IMR-90 (cell line): Measurements from ENCODE around the gene CST7. TPM values are rescaled to one million over a fixed set of nuclear protein-coding genes. Genes with fewer than 3 reads are reported as not detected.
"Not testable (repeated sequence)": the region's sequence is repeated elsewhere in the genome, so short reads cannot be mapped to it uniquely, and the experiment has no call there.

Experiments used
- ATAC-seq: fragments of 200-7000 bp; cut with Tn5 transposase; 2 replicates; pipeline ENCODE4 v1.9.1; 2020; ENCODE audit warnings: low read depth, mild to moderate bottlenecking, moderate library complexity
- BruUV-seq: library from RNA; stranded (reverse); fragments of 400-500 nt; replicated peaks from 2 replicates; lab custom pipeline; 2021; lab: Mats Ljungman, UMichigan
- CTCF ChIA-PET: fragments of 300-600 bp; formaldehyde crosslinking; extraction: SDS; loops from one replicate; lab custom pipeline; 2021; ENCODE audit warnings: antibody characterized with exemption; lab: Yijun Ruan, JAX
- POLR2A ChIA-PET: fragments of 300-600 bp; sonication (Branson Sonifier 250); formaldehyde crosslinking; loops from one replicate; lab custom pipeline; 2022; ENCODE audit warnings: antibody characterized with exemption; ENCODE audit not compliant: unreplicated experiment; lab: Charles Lee
- DNase-seq: peaks from one replicate; pipeline ENCODE4 v3.0.0; 2013
- H2AFZ ChIP-seq: replicated peaks from 2 replicates; pipeline ENCODE3; 2013; ENCODE audit warnings: low read length, mild to moderate bottlenecking; ENCODE audit not compliant: poor library complexity
- H2AK5ac ChIP-seq: 2 replicates; pipeline ENCODE4 v1.6.1; 2013; ENCODE audit warnings: low read depth, low read length, inconsistent platforms
- H2AK9ac ChIP-seq: replicated peaks from 2 replicates; pipeline ENCODE3; 2013; ENCODE audit warnings: mild to moderate bottlenecking, low read depth, low read length, moderate library complexity; ENCODE audit not compliant: poor library complexity
- H2BK120ac ChIP-seq: 2 replicates; pipeline ENCODE4 v1.6.1; 2013; ENCODE audit warnings: low read depth, low read length, inconsistent platforms
- H2BK15ac ChIP-seq: 3 replicates; pipeline ENCODE4 v1.6.1; 2013; ENCODE audit warnings: low read depth, low read length, inconsistent platforms
- H2BK20ac ChIP-seq: 2 replicates; pipeline ENCODE4 v1.6.1; 2013; ENCODE audit warnings: low read depth, mild to moderate bottlenecking, inconsistent platforms, low read length, moderate library complexity
- H2BK5ac ChIP-seq: 2 replicates; pipeline ENCODE4 v1.6.1; 2013; ENCODE audit warnings: mild to moderate bottlenecking, low read depth, low read length, inconsistent platforms; ENCODE audit not compliant: poor library complexity, severe bottlenecking
- H3K14ac ChIP-seq: replicated peaks from 2 replicates; pipeline ENCODE4 v1.6.1; 2013; ENCODE audit warnings: low read depth, low read length, inconsistent platforms
- H3K18ac ChIP-seq: 2 replicates; pipeline ENCODE4 v1.6.1; 2013; ENCODE audit warnings: low read depth, low read length, control low read depth
- H3K23ac ChIP-seq: 2 replicates; pipeline ENCODE4 v1.6.1; 2013; ENCODE audit warnings: low read depth, low read length, inconsistent platforms
- H3K27ac ChIP-seq: 2 replicates; pipeline ENCODE4 v1.5.1; 2013; ENCODE audit warnings: mild to moderate bottlenecking, control low read depth, low read length; ENCODE audit not compliant: insufficient read depth
- H3K27me3 ChIP-seq: 2 replicates; pipeline ENCODE4 v1.6.1; 2013; ENCODE audit warnings: low read length; ENCODE audit not compliant: control insufficient read depth, insufficient read depth
- H3K36me3 ChIP-seq: 2 replicates; pipeline ENCODE4 v1.6.1; 2013; ENCODE audit warnings: low read length, mixed read lengths; ENCODE audit not compliant: control insufficient read depth, insufficient read depth
- H3K4ac ChIP-seq: 2 replicates; pipeline ENCODE4 v1.6.1; 2013; ENCODE audit warnings: low read depth, low read length, inconsistent platforms
- H3K4me1 ChIP-seq: 2 replicates; pipeline ENCODE4 v1.6.1; 2013; ENCODE audit warnings: low read length, mixed read lengths; ENCODE audit not compliant: control insufficient read depth, insufficient read depth
- H3K4me2 ChIP-seq: 2 replicates; pipeline ENCODE4 v1.6.1; 2013; ENCODE audit warnings: low read depth, mild to moderate bottlenecking, control low read depth, low read length, moderate library complexity
- H3K4me3 ChIP-seq: 2 replicates; pipeline ENCODE4 v1.5.1; 2013; ENCODE audit warnings: low read depth, mild to moderate bottlenecking, control low read depth, low read length, moderate library complexity; ENCODE audit not compliant: insufficient read depth
- H3K56ac ChIP-seq: 2 replicates; pipeline ENCODE4 v1.6.1; 2013; ENCODE audit warnings: low read length, inconsistent platforms; ENCODE audit not compliant: insufficient read depth; ENCODE audit errors: extremely low read depth
- H3K79me1 ChIP-seq, 2 experiments: 2 replicates each; pipeline ENCODE4 v1.6.1; 2013; ENCODE audit warnings: low read length in 2 of 2, inconsistent platforms in 1 of 2, low read depth in 1 of 2
- H3K9ac ChIP-seq: 2 replicates; pipeline ENCODE4 v1.6.1; 2013; ENCODE audit warnings: low read depth, low read length, control low read depth
- H3K9me1 ChIP-seq: 2 replicates; pipeline ENCODE4 v1.6.1; 2013; ENCODE audit warnings: low read length, inconsistent platforms; ENCODE audit not compliant: insufficient read depth
- H3K9me3 ChIP-seq: 2 replicates; pipeline ENCODE4 v1.6.1; 2013; ENCODE audit warnings: low read length; ENCODE audit not compliant: control insufficient read depth, insufficient read depth
- H4K20me1 ChIP-seq: 2 replicates; pipeline ENCODE4 v1.6.1; 2013; ENCODE audit warnings: low read length, inconsistent platforms; ENCODE audit not compliant: insufficient read depth
- H4K5ac ChIP-seq: 2 replicates; pipeline ENCODE4 v1.6.1; 2013; ENCODE audit warnings: mild to moderate bottlenecking, low read depth, low read length, control low read depth
- H4K8ac ChIP-seq, 2 experiments: 2 replicates each; pipeline ENCODE4 v1.6.1; 2013; ENCODE audit warnings: low read depth in 2 of 2, low read length in 2 of 2, control low read depth in 1 of 2, inconsistent platforms in 1 of 2
- H4K91ac ChIP-seq: 2 replicates; pipeline ENCODE4 v1.6.1; 2013; ENCODE audit warnings: low read depth, low read length, inconsistent platforms; ENCODE audit not compliant: insufficient read depth
- BHLHE40 ChIP-seq: fragments of 150-350 bp; IDR thresholded peaks from 2 replicates; pipeline ENCODE4 v1.6.1; 2016; ENCODE audit warnings: mild to moderate bottlenecking, low read depth, low read length
- CHD1 ChIP-seq: IDR thresholded peaks from 2 replicates; pipeline ENCODE4 v1.6.1; 2012; ENCODE audit warnings: low read depth, low read length, improper control_type of control experiment
- MAZ ChIP-seq: IDR thresholded peaks from 2 replicates; pipeline ENCODE4 v1.6.1; 2012; ENCODE audit warnings: low read depth, mild to moderate bottlenecking, low read length, improper control_type of control experiment, moderate library complexity, borderline replicate concordance
- WGBS, 2 experiments: methylation state at CpG; one replicate each; pipeline versions ENCODE4 v1.1.5 to v1.1.7; 2013; ENCODE audit warnings: missing lambda C conversion rate in 2 of 2; ENCODE audit not compliant: insufficient read length in 1 of 2; ENCODE audit errors: extremely low coverage in 2 of 2; 5-methylcytosine and 5-hydroxymethylcytosine counted together
- dilution Hi-C: fragments of 300-500 bp; cut with HindIII; formaldehyde crosslinking; loops from one replicate; pipeline ENCODE4 v1.14.3; 2018; ENCODE audit warnings: low sequenced_read_pairs; ENCODE audit not compliant: unreplicated experiment
- in situ Hi-C: fragments of 300-500 bp; cut with MboI; formaldehyde crosslinking; loops from 3 replicates; pipeline ENCODE4 v1.14.3; 2019; ENCODE audit warnings: low sequenced_read_pairs, inconsistent platforms, mixed read lengths
- intact Hi-C: fragments of 100-400 bp; cut with micrococcal nuclease; formaldehyde crosslinking; loops from 2 replicates; pipeline ENCODE4 v1.10.0; 2022
- polyA plus RNA-seq, 3 experiments: library from polyadenylated mRNA; depleted of rRNA; stranded (reverse); fragments of >200 nt; gene quantifications; 2 replicates each; pipeline ENCODE4 v1.2.3, GENCODE V29; 2012; ENCODE audit warnings: low replicate concordance in 1 of 3
- total RNA-seq: library from RNA; depleted of rRNA; stranded (reverse); fragments of >200 nt; gene quantifications from 2 replicates; pipeline ENCODE4 v1.2.3, GENCODE V29; 2012

Gene CST7
- total and polyA plus RNA-seq, 2 of the 4 experiments (the other 2 are of a cell fraction): not detected

DNA sequence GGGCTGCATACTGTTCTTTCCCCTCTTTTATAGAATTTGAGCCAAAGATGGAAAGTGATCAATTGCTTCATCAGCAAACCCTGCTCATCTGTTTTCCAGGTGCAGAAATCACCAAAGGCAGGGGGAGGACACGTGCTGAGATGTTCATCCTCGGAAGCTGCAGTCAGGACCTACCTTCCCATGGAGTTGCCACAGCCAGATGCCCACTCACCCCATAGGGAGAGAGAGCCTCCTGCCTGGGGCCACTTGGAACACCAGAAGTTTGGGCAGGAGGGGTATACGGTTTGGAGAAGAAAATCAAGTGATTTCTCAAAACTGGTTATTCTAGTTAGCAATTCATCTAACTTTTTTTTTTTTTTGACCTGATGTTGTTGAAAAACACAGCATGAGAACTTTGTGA lies 5.3 kb upstream of the CST7 start:
- H4K91ac ChIP-seq: no peak overlapping the region
- no CpG with 5 or more reads among the region's 3 CpGs for WGBS, 2 experiments
- ATAC-seq: no peak
- in situ Hi-C loops (no loop called here), dilution Hi-C loops (no loop called here), intact Hi-C loops (no loop called here)
- TF ChIP-seq CHD1: no peak
- no peak for TF ChIP-seq BHLHE40
- no peak for TF ChIP-seq MAZ
- H4K20me1 ChIP-seq: no peaks in the 10 kb centered on the region
- no peak overlapping the region for H3K4me3 ChIP-seq
- H2BK120ac ChIP-seq: no peak overlapping the region
- no peak overlapping the region for H3K4ac ChIP-seq
- no peak overlapping the region for H4K5ac ChIP-seq
- no peak overlapping the region for H3K27ac ChIP-seq
- no peaks in the 10 kb centered on the region for H3K9me3 ChIP-seq
- H2AK9ac ChIP-seq: no peak overlapping the region
- H2AK5ac ChIP-seq: no peak overlapping the region
- no peak overlapping the region for H2AFZ ChIP-seq
- no peaks in the 10 kb centered on the region for H3K9me1 ChIP-seq
- H3K27me3 ChIP-seq: peaks cover 2% of the 10 kb centered on the region
- no TSS peak for BruUV-seq
- no peaks in the 10 kb centered on the region for H3K79me1 ChIP-seq
- H3K23ac ChIP-seq: no peak overlapping the region
- no peak overlapping the region for H2BK20ac ChIP-seq
- ChIA-PET CTCF (no interaction called here), POLR2A (no interaction called here)
- H3K4me2 ChIP-seq: no peak overlapping the region
- DNase-seq: no peak
- no peak overlapping the region for H3K9ac ChIP-seq
- no peaks in the 10 kb centered on the region for H3K4me1 ChIP-seq
- H3K36me3 ChIP-seq: no peaks in the 10 kb centered on the region
- no peak overlapping the region for H4K8ac ChIP-seq
- H3K56ac ChIP-seq: no peak overlapping the region
- no peak overlapping the region for H3K18ac ChIP-seq
- no peak overlapping the region for H2BK15ac ChIP-seq
- no peak overlapping the region for H3K14ac ChIP-seq
- no peak overlapping the region for H2BK5ac ChIP-seq

DNA sequence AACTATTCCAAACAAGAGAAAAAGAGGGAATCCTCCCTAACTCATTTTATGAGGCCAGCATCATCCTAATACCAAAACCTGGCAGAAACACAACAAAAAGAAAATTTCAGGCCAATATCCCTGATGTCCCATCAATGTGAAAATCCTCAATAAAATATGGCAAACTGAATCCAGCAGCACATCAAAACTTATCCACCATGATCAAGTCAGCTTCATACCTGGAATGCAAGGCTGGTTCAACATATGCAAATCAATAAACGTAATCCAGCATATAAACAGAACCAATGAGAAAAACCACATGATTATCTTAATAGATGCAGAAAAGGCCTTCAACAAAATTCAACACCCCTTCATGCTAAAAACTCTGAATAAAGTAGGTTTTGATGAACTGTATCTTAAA lies 2.7 kb upstream of the CST7 start:
- H3K79me1 ChIP-seq, H2AFZ ChIP-seq, BruUV-seq, H3K23ac ChIP-seq, H3K27ac ChIP-seq, H3K56ac ChIP-seq, H4K5ac ChIP-seq, H3K18ac ChIP-seq, dilution Hi-C loops, CTCF ChIA-PET, H3K14ac ChIP-seq, intact Hi-C loops, H4K20me1 ChIP-seq, H3K9me3 ChIP-seq, H3K4me2 ChIP-seq, H3K27me3 ChIP-seq, H2BK120ac ChIP-seq, H3K9me1 ChIP-seq, H3K4me1 ChIP-seq, H3K36me3 ChIP-seq, POLR2A ChIA-PET, in situ Hi-C loops, H2BK5ac ChIP-seq, H4K8ac ChIP-seq, H2BK15ac ChIP-seq, H3K4me3 ChIP-seq, H4K91ac ChIP-seq, ATAC-seq, H2AK9ac ChIP-seq, H3K9ac ChIP-seq, H2AK5ac ChIP-seq, H3K4ac ChIP-seq, H2BK20ac ChIP-seq, DNase-seq: not testable (repeated sequence)
- WGBS, 2 experiments: no CpG with 5 or more reads among the region's 1 CpG
